Osteoblast (primary cell): ENCODE results near the gene HPRT1. TPM values are rescaled to one million over a fixed set of nuclear protein-coding genes. Genes with fewer than 3 reads are reported as not detected.

Experiments
- small RNA-seq: library from RNA; depleted of rRNA; stranded (forward); fragments of <200 nt; gene quantifications from one replicate; pipeline ENCODE3, GENCODE V24; 2012
- total RNA-seq: library from RNA; depleted of rRNA; stranded (reverse); fragments of >200 nt; gene quantifications from 2 replicates; pipeline ENCODE4 v1.2.3, GENCODE V29; 2012

HPRT1 gene
- total RNA-seq, 1 donor: 6.2 TPM

Small RNAs within 50 kb of the gene (small RNA-seq; reads per million reads assigned to genes)
- not detected for gene AC004383.1
- 35.9 reads per million, percentile 95 among the genes with 10 or more reads in this experiment for gene MIR450A1
- gene MIR450A2: 25.7 reads per million, percentile 95 among the genes with 10 or more reads in this experiment
- gene MIR450B: 1.5 reads per million, percentile 51 among the genes with 10 or more reads in this experiment
- gene MIR503: 559 reads per million, percentile 99 among the genes with 10 or more reads in this experiment
- gene MIR542: 21.3 reads per million, percentile 94 among the genes with 10 or more reads in this experiment

Other genes with a start within 250 kb of the HPRT1 start
- 0.36 and 0.59 TPM in 2 replicates for gene CCDC160, start 223.0 kb upstream of the HPRT1 start, total RNA-seq
- 17.0 and 18.0 TPM in 2 replicates for gene PHF6, start 86.9 kb upstream of the HPRT1 start, total RNA-seq
- gene PLAC1, start 198.3 kb downstream of the HPRT1 start, total RNA-seq: not detected in 2 replicates